GM21717 (cell line): ENCODE data around the gene EXOC3L1.
A peak's percentile ranks its signal among the peaks of the same experiment; 100 is the strongest.

Experiments
- ATAC-seq: cut with Tn5 transposase; IDR thresholded peaks from one replicate; pipeline ENCODE4 v1.9.1; 2021; ENCODE audit warnings: mild to moderate bottlenecking, moderate library complexity; ENCODE audit not compliant: unreplicated experiment

The EXOC3L1 gene

DNA sequence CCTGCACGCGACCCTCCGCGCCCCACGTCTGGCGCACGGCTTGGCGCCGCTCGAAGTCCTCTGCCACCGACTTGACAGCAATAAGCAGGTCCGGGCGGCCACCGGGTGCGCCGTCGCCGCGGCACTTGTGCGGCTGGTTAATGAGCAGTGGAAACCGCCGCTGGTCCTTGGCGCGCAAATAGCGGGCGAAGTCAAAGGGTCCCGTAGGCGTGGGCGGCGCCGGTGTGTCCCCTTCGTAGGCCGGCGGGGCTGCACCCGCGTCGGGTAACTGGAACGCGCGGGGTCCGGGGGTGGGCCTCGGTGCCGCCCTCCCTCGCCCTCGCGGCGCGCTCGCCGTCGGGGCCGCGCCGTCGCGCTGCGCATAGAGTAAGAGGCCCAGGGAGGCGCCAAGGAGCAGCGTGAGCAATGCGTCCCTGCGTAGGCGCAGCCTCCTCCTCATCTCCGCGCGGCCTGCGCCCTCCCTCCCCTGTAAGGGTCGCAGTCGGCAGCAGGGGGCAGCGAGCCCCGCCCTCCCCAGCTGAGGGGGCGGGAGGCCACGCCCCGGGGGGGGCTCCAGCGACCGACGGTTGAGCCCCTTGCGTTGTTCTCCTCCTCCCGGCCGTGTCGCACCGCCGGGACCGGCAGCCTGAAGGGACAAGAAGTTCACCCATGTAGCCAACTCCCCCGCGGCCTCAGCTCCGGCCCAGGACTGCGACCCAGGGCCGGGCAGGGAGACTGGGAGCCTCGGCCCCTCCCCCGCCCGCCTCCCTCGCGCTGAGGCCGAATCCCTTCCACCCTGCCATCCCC is 39.7 kb downstream of the EXOC3L1 start:
- peak; percentile 30 for ATAC-seq

DNA sequence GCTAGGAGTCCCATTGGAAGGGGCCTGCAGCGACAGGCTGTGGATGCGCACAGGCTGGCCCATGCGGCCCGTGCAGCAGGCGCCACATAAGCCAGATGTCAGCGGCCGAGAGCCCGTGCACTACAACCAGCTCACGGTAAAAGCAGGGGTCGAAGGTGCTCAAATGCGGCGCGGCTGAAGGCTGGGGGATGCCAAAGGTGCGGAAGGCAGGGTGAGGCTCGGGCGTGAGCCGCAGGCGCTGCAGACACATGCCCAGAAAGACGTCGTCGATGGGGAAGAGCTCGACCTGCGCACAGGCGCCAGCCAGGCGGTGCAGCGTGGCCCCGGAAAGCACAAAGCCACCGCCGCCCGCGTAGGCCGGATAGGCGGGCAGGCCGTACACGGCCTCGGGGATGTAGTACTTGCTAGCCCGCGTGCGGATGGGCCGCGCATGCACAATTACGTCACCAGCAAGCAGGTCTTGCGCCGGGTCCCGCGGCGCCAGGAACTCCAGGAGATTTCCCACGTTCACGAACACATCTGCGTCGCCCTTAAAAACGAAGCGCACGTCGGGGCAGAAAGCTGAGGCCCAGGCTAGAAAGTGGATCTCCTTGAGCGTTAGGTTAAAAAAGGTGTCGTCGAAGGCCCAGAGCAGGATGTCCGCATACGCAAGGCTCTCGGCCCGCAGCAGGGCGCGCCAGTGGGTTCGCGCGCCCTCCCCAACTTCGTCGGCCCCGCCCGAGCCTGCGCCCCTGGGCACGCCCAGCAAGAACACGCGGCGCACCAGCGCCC is 40.5 kb downstream of the EXOC3L1 start:
- ATAC-seq: no peak

DNA sequence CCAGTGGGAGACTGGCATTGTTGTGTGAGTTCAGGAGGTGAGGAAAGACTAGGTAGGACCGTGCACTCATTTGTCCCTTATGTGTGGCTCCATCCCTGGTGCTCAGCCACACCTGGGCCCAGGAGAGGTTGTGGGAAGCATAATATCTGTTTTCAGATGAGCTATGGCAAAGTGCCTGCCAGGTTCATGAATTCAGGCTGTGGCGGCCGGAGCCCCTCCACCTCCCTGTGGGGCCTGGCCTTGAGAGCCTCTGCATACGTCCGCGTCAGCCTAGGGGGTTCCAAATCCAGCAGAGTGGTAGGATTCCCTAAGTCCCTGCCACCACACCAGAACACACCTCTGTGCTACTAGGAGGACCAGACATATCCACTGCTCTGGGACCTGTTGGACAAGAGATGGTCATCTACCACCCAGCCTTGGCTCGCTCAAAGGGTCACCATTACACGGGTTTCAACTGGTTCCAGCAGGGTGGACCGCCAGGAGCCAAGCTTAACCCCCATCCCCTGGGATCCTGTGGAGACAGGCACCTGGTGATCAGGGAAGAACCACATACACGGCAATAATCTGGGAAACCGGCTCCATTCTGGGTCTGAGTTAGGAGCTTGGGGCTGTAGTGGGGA is 41.2 kb downstream of the EXOC3L1 start:
- ATAC-seq: no peak

DNA sequence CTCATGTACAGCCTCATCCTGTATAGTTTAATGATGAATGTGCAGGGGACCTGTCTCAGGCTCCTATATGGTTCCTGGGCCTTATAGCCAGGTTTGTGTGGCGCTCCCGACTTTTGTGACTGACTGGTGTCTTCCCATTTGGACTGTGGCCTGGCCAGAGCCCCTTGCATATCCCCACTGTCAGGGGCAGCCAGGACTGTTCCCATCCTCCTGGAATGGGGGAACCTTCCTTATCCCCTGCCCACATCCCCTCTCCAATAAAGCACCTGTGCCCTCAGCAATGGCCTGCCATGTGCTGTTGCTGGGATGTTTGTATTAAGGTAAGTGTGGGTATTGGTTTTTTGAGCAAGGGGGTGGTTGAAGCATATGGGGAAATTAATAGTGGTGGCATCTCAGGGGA is 41.7 kb downstream of the EXOC3L1 start:
- no peak for ATAC-seq

DNA sequence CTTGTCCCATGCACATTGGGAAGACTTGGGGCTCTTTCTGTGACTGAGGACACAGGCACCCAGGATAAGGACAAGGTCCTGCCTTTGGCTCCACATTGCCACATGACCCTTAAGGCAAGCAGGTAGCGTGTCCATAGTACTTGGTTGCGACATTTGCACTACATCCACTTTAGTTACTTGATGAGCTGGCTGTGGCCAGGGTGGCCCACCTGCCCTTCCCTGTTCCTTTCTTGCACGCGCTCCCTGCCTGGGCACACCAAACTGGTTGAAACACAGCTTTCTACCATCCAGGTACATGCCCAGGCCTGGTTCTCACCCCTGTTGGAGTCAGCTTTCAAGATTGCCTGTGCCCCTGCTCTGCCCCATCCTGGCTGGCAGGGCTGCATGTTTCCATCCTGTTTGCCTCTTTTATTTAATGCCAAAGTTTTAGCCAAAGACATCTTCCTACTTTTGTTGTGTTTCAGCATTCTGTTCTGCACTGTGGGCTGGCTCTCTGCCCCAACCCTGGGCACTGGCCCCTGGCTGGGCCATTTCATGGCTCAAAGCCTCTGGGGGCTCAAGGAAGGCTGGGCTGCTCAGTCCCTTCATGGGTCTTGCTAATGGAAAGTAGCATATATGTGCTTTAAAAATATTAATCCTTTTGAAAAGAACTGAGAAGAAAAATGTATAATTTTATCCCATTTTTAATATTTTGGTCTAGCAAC is 42.3 kb downstream of the EXOC3L1 start:
- ATAC-seq: no peak

DNA sequence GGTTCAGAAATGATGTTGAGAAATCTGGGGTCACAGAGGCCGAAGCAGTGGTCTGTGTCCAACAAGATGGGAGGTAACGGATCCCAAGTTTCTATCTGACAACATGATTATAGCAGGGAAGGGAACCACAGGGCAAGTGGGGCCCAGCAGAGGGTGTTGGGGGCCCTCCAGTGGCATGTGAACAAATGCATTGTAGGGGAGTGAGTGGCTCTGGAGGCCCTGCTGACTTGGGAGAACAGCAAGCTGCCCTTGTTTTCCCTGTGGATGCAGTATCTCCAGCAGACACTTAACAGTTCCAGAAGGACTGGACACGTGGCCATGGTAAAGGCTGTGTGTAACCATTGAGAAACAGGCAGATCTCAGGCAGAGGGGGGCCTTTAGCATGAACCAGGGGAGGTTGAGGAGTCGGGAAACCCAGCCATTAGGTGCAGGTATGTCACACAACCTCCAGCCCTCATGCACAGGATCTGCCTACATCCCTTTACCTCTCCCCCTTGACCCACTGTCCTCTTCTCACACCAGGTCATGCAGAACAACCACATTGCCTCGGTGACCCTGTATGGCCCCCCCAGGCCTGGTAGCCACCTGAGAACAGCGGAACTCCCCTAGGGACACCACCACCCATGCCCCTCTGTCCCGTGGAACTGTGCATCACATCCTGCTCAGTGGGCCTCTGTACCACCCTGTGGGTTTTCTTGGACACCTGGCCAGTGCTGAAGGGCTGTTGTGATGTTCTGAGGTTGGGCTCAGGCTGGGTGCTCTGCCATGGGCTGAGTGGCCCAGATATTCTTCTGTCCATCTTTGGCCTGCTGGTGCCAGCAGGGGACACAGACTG is 43.2 kb downstream of the EXOC3L1 start:
- no peak for ATAC-seq

DNA sequence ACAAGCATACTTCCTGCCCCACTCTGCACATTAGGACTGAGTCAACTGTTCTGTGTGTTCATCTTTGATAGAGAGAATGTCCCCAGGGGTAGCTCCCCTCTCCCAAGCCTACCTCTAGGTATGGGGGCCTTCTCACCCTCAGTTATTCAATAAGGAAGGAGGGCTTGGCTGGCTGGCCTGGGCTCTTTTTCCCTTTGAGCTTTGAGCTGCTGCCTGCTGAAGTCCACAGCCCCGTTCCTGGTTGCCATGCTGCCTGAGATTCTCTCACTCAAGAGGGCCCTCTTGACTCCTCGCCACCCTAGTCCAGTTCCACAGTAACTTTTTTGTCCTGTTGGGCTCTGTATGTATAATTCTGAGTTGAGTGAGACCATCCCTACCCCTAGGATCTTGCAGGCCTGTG is 44.2 kb downstream of the EXOC3L1 start:
- ATAC-seq: no peak

DNA sequence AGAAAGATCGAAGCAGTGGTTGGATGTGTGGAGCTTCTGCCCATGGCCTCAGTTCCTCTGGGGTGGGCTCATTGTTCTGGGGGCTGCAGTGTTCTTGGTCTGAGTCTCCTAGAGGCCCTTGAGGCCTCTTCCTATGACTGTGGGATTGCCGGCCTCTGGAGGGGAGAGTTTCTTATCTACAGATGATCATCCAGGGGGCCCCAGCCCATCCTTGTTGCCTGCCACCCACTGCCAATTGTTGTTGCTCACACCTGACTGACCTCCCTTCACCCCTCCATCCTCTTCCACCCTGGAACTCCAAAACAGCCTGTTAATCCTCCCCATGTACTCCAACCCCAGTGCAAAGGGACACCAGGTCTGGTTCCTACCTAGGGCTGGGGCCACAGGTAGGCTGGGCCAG is 45.0 kb downstream of the EXOC3L1 start:
- no peak for ATAC-seq

DNA sequence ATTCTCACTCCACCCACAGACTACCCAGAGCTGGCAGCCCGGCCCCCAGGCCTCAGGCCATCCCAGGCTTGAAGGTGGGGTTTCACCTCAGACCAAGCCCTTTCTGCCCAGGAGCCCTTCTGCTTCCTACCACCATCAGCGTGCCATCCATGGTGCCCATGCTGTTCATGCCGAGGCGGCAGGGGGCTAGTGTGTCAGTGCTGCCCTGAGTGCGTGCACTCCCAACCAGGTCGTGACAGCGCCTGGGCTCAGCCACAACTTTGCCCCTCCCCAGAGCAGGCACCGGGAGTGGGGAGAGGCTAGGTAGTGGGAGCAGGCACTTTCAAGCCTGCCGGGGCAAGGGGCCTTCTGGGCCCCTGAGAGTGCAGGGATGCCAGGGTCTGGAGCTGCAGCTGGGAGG is 47.6 kb downstream of the EXOC3L1 start:
- ATAC-seq: no peak

DNA sequence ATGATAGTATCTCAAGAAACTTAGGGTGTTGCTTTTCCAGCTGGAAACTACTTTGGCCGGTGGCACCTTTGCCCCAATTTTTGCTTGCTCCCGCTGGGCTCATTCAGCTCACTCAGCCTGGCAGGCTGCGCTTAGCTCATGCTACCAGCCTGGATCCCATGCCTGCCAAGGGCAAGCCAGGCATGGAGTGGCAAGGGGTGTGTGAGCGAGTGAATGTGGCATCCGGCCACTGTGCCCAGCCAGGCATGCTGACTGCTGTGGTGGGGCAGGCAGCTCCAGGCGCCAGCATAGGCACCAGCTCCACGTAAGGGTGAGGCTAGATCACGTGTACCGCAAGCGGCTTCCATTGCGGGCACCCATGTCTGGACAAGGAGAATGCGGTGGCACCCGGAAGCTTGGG is 48.5 kb downstream of the EXOC3L1 start:
- no peak for ATAC-seq

DNA sequence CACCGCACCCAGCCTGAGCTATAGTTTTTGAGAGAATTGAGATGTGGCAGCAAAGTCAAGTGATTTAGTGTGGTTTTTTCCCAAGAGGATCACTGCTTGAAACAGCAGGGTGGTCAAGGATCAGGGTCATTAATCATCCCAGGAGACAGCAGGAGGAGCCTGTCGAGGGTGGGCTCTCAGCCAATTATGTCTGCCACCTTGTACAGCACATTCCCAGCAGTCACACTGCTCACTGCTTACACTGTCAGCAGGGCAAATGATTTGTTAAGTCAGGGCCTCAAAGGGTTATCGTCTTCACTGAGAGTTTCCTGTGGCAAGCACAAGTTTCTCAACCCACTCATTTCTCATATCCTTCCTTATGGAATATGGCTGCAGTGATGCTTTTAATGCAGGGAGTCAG is 52.3 kb downstream of the EXOC3L1 start:
- no peak for ATAC-seq
